HG03342 (cell line): ENCODE measurements around the gene COPS9.

Source experiments
- ATAC-seq: cut with Tn5 transposase; IDR thresholded peaks from one replicate; pipeline ENCODE4 v1.9.1; 2021; ENCODE audit warnings: mild to moderate bottlenecking, moderate library complexity; ENCODE audit not compliant: unreplicated experiment

Gene COPS9

DNA sequence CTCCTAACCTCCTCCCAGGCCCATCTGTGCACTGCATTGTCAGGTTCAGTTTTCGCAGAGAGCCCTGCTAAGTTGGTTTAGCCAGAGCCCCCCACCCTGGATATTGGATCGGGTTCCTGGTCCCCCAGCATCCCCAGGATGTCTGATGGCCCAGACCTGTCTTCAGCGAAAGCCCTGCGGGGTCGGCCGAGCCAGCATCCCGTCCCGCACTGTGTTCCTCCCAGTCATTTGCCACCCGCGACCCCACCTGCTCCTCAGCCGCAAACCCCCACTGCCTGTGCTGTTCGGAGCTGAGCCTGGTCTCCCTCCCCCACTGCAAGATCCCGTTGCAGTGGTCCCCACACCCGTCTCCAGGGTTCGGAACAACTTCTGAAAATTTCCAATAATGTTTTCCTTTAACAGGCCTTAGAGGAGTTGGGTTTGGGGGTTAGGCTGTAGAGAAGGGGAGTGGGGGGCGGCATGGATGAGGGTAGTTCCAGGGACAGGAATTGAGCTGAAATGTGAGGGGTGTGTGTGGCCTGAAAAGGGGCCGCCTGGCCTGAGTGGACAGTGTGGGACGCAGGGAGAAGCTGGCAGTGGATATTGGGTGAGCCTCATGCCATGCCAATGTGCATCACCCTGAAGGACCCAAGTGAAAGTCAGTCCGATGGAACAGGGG lies 1.6 kb upstream of the COPS9 start:
- ATAC-seq = no peak

DNA sequence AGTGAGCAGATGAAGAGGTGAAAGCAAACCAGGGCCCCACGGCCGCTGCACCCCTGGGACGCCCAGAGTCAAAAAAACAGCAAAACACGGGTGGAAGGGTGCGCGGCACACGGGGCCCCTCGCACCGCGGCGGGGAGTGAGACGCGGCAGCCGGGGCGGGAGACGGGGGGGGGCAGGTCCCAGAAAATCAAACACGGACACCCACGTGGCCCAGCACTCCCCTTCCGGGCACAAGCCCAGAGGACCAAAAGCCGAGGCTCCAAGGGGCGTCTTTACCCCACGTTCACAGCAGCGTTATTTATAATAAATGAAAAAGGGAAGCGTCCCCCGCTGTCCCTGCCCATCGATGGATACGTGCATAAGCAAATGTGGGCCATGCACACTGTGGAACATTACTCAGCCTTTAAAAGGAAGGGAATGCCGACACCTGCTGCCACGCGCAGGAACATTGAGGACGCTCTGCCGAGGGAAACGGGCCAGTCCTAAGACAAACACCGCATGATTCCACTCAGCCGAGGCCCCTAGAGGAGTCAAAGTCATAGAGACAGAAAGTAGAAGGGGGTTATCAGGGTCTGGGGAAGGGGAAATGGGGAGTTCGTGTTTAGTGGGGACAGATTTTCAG lies 677 bp upstream of the COPS9 start:
- ATAC-seq = peak; percentile 19

DNA sequence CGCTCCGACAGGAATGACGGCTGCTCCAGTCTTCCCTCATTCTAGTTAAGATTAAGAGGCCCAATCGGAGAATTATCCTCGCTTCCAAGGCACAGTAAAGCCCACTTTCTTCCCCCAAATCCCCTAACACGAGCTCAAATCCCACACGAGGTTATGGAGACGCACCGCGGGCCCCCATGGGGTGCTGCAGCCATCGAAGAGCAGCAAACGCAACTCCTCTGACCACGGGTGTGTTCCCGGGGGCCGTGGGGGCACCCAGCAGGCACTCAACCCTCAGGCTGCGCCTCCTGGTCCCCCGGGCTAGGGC lies 446 bp downstream of the COPS9 start:
- ATAC-seq = peak; percentile 22

DNA sequence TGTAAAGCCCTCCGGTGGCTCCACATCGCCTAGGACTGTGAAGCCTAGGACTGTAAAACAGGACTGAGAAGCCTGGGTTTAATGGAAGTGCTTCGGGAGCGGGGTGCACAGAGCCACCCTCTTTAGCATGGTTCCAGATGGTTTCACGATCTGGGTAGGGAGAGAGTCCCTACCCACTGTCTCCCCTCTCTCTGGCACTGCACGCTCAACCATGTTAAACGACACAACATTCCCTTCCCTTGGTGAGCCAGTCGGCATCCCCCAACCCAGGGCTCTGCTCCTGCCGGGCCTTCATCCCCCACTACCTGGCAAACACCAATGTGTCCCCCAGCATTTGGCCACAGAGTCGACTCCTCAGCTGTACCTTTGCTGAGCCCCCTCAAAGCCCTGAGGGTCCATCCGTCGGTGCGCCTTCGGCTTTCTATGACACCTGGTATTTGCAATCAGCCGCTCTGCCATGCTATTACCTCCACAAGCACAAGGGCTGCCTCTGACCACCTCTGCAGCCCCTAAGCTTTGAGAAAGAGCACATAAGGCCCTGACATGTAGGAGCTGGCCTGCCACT lies 1.1 kb downstream of the COPS9 start:
- no peak for ATAC-seq

DNA sequence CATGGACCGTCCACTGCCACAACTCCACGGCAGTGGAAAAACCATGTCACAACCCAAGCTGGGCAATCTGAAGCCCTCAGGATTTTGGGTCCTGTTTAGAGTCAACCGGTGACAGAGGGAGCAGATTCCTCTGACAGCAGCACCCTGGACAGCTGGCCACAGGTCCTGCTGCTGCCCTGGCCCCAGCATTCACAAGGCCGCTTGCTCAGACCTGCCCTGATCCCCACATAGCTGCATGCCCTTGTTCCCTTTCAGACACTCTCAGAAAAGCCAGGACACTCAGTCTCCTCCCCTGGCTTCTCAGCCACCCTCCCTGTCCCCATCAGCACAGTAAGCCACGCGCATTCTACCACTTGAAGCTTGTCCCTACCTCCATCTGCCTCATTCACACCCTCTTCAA lies 1.6 kb downstream of the COPS9 start:
- ATAC-seq = no peak

DNA sequence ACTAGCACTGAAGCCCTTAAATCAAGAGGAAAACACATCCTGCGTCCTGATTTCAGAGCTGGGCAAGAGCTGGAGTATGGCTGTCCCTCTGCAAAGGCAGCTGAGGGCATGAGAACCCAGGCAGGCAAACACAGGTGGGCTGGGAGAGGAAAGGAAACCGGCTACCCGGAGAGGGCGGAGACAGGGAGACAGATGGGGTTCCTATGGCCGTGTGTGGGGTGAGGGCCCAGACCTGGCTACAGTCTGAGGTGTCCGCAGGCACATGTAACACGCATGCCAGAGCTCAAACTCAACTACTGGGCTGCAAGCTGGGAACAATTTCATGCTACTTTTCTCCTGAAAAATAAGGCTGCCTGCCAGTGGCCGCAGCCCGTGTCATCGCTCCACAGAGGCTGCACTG lies 2.7 kb downstream of the COPS9 start:
- no peak for ATAC-seq

DNA sequence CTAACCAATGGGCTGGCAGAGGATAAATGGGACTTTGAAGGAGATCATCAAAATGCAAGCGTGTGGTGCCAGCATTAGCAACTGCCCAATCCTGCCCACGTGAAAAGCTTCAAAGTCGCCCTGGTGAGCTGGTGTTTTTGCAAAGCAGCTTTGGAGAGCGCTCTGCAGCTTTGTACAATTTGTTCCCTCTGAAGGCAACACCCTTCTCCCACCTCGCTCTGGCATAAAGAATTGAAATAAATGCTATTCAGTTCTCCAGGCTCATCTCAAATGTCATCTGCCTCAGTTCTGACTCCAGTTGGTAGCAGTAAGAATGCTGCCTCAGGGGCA lies 3.5 kb downstream of the COPS9 start:
- ATAC-seq = no peak

DNA sequence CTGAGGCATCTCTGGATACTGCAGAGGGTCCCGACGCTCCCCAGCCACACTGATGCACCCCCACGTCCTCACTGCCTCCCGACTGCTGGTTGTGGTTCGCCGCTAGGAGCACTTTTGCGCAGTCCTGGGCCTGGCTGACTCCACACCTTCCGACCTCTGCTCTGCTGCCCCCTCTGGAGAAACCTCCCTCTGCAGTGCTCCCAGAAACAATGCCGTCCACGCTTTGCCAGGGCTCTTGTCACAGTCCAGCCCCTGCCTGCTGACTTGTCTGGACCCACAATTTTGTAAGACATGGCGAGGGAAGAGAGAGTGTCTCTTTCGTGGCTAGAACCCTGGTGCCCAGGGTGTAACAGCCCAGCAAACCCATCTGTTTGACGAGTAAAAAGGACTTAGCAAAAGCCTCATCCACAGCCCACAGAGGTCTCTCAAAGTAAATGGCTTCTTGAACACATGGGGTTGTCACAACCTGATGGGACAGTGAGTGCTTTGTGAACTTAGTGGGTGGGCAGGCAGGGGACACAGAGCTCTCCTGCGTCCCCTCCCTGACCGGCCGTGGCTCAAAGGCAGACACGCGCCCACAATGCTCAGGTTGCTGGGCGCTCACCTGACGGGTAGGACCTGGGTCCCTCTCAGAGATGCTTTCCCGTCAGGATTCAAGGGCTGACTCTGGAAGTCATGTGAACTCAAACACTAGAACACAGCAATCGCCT lies 4.0 kb downstream of the COPS9 start:
- no peak for ATAC-seq

DNA sequence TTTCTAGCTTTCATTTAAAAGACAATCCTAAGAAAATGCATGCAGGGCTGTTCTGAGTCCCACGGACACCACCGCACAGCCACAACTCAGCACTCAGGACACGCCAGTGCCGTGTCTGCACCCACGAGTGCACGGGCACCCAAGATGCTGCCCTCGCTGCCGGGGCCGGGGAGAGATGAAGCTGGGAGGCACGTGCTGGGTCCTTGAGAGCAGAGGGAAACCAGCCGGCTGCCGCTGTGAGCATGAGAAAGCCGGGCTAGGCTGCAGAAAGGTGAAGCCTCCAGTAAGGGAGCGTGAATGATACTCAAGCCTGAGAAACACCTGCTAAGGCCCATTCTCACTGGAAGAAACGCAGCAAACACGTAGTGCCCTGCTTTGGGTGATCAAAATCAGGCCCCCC lies 4.8 kb downstream of the COPS9 start:
- no peak for ATAC-seq

DNA sequence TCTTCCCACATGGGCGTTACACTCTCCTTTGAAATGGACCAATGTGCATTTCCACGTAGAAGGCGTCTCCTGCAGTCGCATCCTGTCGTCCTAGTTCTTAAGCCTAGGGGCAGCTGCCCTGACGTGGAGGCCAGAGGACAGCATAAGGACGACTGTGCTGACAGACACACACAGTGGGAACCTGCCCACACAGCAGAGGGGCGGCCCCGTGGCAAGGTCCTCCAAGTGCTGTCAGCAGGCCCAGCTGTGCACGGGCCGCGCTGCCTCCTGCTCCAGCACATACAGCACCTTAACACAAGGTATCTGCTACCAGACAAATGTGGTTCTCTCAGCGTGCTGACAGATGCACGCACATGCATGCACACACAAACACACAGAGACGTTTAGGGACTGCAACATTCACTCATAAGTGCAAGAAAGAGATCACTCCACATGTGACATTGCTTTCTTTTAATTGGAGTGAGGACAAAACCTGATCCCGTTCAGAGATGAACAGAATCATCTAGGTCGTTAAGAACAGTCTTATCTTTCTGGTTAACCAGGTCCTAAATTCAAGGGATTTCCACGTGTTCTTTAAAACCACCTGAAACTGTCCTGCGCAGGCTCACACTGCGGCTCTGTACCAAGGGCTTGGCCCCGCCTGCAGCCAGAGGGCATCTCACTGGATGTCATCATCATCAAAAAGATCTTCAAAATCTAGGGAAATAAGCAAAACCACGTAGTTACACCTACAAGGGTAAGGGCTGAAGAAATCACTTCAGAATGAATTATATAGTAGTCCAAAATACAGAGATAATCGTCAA lies 5.5 kb downstream of the COPS9 start:
- no peak for ATAC-seq

DNA sequence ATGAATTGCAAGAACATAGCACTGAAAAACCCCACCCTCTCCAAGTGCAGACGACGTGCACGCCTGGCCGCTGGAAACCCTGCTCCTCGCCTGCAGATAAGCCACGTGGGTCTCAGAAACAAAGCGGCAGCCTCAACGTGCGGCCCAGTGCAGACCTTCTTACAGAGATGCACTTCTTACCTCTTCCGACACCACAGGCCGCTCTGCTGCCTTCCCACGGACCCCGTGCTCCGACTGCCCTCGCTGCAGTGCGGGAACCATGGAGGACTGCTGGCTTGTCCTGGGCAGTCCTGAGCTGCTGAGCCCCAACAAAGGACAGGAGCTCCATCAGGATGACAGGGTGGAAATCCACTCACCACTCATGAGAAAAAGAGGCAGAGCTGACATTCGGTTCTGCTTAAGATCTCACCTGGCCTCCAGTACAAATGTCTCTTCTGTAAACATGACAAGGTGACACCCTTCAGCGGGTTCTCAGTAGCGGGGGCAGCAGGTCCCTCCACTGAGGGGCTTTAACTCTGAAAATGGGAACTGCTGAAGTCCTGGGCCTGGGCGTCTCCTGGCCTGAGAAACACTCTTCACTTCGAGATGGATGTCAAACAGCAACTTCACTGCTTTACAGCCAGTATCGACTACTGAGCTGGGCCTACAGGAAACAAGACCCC lies 6.2 kb downstream of the COPS9 start:
- ATAC-seq = no peak

DNA sequence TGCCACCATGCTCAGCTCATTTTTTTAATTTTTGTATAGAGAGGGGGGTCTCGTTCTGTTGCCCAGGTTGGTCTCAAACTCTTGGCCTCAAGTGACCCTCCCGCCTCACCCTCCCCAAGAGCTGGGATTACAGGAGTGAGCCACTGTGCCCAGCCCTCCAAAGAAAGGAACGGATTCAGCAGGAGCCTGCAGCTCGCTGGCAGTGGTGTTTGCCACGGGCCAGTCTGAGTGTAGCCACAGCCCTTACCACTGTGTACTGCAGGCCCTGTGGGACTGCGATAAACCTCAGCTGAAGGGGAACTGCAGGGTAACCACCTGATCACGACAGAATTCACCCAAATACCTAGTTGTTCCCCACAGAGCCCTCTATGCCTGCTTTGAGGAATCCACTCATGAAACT lies 6.8 kb downstream of the COPS9 start:
- ATAC-seq = no peak

DNA sequence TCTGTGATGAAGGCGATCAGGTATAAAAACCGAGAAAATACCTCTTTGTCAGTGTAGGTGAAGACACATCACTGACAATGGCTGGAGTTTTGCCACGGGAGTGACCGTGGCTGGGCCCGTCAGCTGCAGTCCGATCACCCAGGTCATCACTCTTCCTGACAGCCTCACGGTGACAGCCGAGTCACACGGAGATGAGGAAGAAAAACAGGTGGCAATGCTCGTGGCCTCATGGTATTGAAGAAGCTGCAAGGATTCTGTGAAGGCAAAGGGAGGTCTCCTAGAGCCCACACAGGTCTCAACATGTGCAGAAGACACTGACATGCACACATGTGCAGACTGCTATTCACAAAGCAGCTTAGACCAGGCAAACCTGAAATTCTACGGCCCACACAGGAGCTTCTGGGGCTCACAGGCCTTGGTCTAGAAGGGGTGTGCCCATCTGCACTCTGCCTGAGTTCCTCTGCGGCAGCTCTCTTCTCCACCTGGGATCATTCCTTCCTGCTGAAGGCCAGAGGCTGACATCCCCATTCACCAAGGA lies 7.4 kb downstream of the COPS9 start:
- ATAC-seq = no peak

DNA sequence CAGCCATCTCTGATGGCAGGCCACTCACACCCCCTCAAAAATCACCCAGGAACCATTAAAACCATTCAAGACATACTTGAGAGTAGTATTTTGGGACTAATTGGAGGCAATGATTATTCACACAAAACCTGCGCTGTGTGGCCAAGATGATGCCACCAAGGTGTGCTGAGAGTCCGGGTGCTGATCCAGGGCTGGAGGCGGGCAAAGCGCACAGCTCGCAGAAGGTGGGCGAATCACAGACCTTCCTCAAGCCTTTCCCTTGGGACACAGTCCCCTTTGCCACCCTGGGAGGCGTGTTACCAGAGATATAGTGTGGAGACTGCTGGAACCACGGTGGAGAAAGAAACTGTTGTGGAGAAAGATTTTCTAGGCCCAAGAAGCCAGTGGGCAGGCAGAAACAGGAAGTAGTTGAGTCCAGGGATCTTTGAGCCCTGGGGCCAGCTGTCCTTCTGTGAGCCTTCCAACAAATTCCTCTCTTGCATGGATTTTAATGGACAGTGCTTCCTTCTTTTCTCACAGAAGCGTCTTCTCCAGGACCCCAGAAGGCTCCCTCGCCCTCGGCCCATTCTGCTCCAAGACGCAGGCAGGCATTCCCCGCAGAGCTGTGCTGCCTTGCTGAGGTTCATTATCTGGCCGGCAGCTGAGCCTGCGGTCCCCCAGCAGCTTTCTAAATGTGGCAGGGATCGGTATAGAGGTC lies 8.0 kb downstream of the COPS9 start:
- no peak for ATAC-seq

DNA sequence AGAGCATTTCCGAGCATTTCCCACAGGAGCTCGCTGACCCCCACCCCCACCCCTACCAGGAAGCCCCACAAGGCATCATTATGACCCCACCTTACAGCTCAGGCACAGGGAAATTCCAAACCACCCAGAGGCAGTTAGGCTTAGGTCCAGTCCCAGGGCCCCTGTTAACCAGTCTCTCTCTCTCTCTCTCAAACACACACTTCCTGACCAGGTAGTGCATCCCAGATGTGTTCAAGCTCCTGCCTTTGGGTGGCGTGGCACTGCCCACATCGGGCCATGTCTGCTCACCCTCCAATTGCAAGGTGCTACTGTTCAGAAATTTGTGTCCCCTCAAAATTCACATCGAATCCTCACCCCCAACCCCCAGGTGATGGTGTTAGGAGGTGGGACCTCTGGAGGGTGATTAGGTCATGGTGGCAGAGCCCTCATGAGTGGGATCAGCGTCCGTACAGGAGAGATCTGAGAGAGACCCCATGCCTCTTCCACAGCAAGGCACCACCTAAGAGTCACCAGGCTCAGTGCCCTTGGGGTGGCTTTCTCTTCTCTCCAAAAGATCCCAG lies 8.8 kb downstream of the COPS9 start:
- ATAC-seq = no peak

DNA sequence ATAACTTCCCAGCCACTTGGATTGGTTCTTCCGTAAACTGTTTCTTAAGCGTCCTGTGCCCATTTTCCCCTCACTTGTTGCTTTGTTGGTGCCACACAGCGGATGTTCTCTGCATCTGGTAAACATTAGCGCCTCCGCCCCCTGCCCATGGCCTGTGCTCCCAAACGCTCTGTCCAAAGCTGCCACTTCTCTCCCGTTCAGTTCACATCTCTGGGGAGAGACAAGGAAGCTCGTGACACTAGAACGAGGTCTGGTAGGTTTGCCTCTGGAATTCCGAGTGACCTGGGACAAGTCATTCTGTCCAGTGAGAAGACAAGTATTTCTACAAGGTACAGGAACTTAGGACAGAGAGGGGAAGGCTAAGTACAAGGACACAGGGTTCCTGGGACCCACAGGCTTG lies 9.4 kb downstream of the COPS9 start:
- no peak for ATAC-seq

DNA sequence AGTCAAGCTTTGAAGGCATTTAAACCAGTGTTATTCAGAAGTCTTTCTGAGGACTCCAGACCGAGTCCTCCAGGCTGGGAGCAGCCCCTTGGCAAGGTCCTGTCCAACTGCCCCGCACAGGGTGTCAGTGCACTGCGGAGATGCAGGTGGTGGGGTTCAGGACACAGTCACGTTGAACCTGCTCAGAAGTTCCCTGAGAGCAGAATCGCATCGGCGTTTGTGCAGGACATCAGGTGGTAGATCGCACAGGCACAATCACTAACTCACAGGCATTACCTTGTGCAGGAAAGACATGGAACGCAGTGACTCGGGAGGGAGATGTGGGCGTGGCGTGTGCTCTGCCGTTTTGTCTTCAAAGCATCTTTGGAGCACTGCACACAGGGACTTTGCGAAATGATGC lies 10.4 kb downstream of the COPS9 start:
- no peak for ATAC-seq

DNA sequence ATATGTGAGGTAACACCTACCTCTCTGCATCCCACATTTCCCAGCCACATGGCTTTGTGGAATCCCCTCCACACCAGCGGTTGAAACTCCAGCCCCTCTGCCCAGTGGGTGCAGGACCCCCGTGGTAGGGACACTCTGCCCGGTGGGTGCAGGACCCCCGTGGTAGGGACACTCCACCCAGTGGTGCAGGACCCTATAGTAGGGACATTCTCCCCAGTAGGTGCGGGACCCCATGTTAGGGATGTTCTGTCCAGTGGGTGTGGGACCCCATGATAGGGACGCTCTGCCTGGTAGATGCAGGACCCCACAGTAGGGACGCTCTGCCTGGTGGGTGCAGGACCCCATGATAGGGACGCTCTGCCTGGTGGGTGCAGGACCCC lies 11.5 kb downstream of the COPS9 start:
- no peak for ATAC-seq

DNA sequence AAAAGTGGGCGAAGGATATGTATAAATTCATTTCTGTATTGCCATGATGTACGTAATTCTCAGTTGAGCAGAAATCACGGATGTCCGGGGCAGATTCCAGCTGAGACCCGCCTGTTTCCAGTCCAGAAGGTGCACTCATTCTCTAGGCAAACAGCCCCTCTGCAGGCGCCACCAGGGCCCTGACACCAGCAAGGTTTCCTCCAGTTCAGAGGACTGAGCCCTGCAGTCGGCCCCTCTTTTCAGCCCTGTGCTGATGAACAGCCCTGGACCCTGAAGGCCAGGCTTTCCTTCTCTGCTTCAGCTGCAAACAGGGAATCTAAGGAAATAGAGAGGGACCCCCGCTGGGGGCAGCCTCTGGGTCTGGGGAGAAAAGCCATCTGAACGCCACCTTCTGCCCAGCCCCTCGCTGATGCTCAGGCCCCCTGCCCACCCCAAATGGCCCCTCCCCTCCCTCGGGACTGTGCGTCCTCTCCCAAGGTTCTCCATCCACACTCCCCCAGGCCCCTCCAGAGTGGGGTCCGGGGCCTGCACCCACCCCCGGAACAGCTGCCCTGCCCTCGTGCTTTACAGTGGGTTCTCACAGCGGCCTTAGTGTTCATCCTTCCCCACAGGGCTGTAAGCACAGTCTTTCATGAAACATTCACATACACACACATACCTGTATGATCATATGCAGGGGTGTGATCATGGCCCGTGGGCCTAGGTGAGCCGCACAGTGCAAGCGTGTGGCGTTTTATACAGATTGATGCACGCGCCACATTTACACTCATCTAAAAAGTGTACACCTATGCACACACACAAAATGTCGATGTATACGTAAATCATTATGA lies 12.1 kb downstream of the COPS9 start:
- ATAC-seq = no peak
